HG03460 (cell line): ENCODE measurements around the gene RASSF1.

ENCODE experiments used
- ATAC-seq: cut with Tn5 transposase; IDR thresholded peaks from one replicate; pipeline ENCODE4 v1.9.1; 2021; ENCODE audit not compliant: unreplicated experiment

Gene RASSF1

DNA sequence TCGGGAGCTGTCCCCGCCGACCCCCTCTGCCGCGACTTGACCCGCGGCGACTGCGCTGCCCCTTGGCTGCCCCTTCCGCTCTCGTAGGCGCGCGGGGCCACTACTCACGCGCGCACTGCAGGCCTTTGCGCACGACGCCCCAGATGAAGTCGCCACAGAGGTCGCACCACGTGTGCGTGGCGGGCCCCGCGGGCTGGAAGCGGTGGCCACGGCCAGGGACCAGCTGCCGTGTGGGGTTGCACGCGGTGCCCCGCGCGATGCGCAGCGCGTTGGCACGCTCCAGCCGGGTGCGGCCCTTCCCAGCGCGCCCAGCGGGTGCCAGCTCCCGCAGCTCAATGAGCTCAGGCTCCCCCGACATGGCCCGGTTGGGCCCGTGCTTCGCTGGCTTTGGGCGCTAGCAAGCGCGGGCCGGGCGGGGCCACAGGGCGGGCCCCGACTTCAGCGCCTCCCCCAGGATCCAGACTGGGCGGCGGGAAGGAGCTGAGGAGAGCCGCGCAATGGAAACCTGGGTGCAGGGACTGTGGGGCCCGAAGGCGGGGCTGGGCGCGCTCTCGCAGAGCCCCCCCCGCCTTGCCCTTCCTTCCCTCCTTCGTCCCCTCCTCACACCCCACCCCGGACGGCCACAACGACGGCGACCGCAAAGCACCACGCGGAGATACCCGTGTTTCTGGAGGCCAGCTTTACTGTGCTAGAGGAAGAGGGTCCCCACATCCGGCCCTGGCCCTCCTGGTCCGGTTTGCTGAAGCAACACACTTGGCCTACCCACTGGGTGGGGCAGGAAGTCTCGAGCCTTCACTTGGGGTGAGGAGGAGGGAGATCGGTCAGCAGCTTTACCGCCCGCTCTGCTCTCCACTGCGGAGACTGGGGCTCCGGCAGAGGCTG, at the start of gene RASSF1:
TSS of gene RASSF1 (minus strand) at position 389 of the 882 bp plus-strand sequence. CDS start at position 358, 31 bp downstream.
- ATAC-seq = no peak

- ATAC-seq = no peak
Observed at GRCh38 chr3:50389414-50389767, 48.8 kb upstream of the RASSF1 start.

DNA sequence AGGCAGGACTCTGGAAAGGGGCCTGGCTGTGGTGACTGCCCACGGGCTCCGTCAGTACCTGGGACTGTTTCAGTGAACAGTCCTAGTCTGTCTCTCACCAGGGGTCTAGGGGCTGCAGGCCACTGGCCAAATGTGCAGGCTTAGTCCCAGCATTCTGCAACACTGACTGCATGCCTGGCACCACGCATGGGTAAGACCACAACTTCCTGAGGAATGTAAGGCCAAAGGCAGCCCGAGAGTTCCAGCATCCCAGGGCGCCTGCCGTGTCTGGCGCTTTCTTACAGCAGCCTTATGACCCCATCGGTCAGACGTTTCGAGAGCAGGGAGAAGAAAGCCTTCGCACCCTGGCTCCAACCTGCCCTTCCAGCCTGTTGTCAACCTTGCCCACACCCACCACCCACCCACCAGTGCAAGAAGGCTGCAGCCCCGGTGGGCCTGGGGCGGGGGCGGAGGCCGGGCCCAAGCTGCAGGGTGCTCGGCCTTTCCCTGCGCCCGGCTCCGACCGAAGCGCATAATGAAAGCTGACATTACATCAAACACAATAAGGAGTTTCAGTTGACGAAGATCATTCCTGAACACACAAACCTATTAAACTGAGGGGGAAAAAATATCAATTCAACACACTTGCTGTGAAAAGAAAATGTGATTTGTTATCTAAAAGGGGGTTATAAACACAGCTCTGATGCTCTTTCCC, 48.2 kb upstream of the RASSF1 start:
- ATAC-seq = no peak

GRCh38 chr3:50388016-50388719, 47.5 kb upstream of the RASSF1 start:
- no peak for ATAC-seq

DNA sequence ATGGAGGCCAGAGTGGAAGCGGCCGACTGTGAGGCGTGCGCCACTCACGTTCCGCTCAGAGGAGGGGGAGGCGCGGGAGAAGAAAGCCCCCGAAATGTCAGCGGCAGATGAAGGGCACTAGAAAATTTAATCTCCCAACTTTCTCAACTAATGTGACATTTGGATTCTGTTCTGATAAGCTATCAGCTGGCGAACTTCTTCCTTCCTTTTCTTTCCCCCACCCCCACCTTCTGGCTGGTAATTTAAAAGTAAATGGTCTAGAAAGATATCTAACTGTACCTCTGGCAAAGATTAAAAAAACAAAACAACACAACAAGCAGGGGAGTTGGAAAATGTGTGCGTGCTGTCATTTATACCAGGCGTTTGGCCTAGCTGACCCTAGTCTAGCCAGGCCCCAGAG, 45.1 kb upstream of the RASSF1 start:
- ATAC-seq = no peak

DNA sequence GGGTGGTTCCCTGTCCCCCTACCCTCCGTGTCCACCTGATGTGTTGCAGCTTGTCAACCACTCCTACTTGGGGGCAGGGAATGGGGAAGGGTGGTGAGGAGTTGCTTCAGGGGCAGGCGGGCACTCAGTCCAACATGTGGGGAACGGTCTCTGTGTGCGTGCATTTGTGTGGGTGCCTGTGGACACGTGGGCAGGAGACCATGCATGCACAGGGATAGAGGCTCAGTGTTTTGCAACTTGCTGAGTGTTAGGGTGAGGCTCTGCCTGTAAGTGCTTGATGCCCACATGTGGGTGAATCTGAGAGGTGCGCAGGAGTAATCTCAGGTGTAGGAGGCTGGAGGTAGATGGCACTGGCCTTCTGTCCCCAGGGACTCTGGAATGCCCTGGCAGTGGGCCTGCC, 43.1 kb upstream of the RASSF1 start:
- no peak for ATAC-seq

DNA sequence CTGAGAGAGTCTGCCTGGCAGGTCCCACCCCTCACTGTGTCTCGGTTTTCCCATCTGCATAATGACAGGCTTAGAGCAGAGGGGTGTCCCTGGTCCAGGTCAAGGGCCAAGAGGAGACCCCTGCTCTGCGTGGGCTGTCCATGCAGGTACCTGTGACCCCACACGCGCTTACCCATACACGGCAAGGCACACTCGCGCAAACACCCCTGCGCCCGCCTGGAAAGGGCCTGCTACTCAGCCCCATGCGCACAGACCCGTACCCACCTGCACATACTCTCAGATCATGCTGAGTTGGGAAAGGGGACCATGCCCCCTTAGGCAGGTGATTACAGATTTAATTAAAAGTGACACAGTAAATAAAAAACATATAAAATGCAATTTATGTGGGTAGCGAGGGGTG, 42.1 kb upstream of the RASSF1 start:
- no peak for ATAC-seq

GRCh38 chr3:50381383-50381782, 40.7 kb upstream of the RASSF1 start:
- ATAC-seq = no peak

DNA sequence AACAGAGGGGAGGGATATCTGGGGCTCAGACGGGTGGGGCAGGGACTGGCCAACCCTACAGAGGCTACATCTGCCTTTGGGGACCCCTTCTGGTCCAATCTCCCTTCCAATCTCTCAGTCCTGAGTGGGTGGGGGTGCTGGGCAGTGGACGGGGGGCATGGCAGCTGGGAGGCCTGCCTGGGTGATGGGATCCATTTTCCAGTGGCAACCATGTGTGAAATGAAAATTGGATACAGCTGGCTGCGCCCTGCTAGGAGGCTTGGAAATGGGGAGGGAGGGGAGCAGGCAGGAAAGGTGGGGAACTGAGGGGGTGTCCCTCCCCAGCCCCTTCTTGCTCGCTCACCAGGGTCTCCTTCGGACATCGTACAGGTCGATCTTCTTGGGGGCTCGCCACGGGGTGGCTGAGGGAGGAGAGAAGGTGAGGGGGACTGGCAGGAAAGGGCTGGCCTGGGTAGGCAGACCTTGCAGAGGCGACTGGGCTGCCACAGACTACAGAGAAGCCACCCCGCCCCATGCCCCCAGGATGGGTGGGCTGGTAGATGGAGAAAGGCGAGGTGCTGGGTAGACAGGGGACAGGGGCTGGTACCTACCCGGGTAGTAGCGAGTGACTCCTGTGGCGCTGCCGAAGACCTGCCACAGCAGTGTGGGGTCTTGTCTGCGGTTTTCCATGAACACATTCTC, 39.9 kb upstream of the RASSF1 start:
- no peak for ATAC-seq

- ATAC-seq = no peak
Observed at GRCh38 chr3:50378757-50379156, 38.1 kb upstream of the RASSF1 start.

- no peak for ATAC-seq
Observed at GRCh38 chr3:50378024-50378423, 37.4 kb upstream of the RASSF1 start.

- ATAC-seq = no peak
Observed at GRCh38 chr3:50375258-50375931, 34.8 kb upstream of the RASSF1 start.

DNA sequence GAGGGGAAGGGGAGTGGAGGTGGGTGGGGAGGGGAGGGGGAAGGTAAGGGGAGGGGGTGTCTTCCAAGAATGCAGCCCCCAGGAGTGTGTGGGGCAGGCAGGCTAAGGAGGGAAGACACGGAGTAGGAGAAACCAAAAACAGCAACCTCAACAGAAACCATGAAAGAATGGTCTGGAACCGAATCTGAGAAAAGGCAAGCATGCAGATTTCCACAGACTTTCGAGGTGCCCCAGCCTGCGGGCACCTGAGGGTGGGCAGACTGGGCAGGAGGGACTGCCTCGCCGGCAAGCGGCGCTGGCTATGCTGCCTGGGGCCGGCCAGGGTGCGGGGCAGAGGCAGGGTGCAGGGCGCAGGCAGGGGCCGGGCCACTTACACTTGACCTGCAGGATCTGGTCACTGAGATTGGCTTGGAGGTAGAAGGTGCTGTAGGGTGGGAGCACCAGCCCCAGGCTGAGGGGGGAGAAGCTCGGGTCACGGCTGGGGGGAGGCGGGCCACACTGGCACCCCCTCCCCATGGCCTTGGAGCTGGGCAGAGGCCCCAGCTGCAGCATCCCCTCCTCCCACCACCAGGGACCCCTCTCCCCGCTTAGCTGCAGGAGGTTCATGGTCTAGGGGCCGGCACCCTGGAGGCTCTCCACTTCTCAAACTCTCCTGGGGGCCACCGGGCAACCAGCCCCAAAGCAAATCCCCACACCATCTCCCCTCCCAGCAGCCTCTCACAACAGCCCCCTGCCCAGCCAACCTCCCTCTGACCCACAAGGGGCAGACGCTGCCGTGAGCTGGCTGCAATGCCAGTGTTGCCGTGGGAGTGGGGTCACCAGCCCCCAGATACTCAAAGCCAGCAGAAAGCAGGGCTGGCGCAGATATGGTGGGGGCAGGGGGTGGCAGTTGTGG, 34.0 kb upstream of the RASSF1 start:
- no peak for ATAC-seq

DNA sequence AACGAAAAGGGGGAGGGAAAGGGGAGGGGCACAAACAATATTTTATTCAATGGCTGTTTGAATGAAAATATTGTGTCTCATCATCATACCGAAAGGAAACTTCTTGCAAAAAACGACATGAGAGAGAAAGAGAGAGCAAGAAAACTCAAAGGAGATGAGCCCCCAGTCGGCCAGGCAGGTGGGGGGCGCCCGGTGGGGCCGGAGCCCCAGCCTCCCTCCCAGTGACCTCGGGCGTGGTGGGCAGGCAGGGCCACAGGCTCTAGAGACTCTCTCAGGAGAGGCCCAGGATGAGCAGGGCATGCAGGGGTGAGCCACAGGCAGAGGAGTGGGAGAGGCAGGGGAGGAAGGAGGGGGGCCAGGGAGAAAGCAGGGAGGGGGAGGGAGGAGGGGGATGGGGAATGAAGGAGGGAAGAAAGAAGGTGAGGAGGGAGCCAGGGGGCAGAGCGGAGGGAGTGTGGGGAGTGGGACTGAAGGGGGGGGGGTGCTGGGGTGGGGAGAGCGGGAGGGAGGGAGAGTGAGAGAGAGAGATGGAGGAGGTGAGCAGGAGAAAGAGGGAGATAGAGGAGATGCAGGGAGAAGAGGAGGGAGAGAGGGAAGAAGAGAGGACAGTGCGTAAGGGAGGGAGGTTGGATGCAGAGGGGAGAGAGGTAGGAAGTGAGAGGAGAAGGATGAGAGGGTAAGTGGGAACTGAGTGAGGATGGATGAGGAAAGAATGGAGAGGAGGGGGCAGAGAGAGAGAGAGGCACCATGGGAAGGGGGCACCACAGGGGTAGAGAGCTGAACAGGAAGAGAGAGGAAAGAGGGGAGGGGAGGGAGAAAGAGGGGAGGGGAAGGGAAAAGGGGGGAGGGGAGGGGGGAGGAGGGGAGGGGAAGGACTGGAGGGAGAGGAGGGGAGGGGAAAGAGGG, 32.8 kb upstream of the RASSF1 start:
- no peak for ATAC-seq

- no peak for ATAC-seq
Observed at GRCh38 chr3:50372349-50372748, 31.7 kb upstream of the RASSF1 start.

- no peak for ATAC-seq
Observed at GRCh38 chr3:50371133-50371685, 30.6 kb upstream of the RASSF1 start.

DNA sequence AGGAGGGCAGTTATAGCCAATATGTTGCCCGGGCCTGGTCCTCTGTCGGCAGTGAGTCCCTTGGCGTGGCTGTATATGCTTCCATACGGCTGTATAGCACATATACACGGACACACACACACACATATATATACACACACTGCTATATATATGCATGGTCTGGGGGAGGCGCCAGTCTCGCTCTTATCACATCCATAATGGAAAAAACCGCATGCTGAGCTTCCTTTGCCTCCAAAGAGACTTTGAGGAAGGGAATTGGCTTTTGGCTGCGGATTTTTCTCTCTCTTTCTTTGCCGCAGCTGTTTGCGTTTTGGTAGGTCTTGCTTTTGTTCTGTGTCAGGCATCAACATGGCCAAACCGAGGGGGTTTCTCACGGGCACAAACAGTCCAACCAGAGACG, 30.0 kb upstream of the RASSF1 start:
- ATAC-seq = no peak

GRCh38 chr3:50369012-50369670, 28.5 kb upstream of the RASSF1 start:
- no peak for ATAC-seq
